ENCODE results near the gene AKAP12. TPM values are rescaled to one million over a fixed set of nuclear protein-coding genes. Genes with fewer than 3 reads are reported as not detected.
A peak's percentile ranks its signal among the peaks of the same experiment; 100 is the strongest.

Gene AKAP12
- total RNA-seq, 1 donor from 2014 or later: 3.4 TPM

GRCh38 chr6:151232899-151233298 is 6.9 kb upstream of the AKAP12 start:
- DNase-seq (ENCODE audit: low spot score) (no peak), ATAC-seq (no peak)

- ATAC-seq (no peak), DNase-seq (ENCODE audit: low spot score) (no peak)
Observed at GRCh38 chr6:151233731-151234130, 6.0 kb upstream of the AKAP12 start.

DNA sequence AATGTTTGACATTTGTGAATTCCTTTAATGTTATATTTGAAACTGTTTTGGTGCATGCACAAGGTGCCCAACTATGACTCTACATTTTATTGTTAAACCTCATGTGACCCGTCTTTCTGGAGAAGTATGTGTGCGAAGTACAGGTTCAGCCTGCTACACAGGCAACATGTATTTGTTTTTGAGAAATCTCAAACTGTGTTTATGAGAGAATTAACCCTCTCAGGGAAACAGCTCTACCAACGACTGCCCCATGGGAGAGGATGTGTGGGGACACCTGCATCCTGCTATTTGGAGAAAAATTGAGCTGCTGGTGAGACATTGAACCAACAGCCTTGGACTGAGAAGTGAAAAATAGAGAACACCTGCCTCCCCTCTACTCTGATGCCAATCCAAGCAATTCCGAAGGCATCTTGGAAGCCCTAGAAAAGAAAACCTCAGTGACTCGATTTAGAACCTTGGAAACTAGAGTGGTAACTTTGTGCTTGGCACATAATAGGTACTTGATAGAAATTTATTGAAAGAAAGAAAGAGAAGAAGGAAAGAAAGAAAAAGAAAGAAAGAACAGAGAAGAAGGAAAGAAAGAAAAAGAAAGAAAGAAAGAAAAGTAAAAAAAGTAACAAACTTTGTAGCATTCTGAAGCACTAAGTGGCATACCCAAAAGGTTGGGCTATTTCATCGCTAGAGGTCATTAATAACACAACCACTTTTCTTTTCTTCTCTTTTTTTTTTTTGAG is 2.9 kb upstream of the AKAP12 start:
- no peak for ATAC-seq
- DNase-seq (ENCODE audit: low spot score): no peak

- peak; percentile 45 for DNase-seq (ENCODE audit: low spot score)
- ATAC-seq: peak; percentile 66
Observed at GRCh38 chr6:151240036-151240685, 394 bp downstream of the AKAP12 start.

- ATAC-seq: peak; percentile 71
- peak; percentile 45 for DNase-seq (ENCODE audit: low spot score)
Observed at GRCh38 chr6:151240791-151241642, 1.2 kb downstream of the AKAP12 start.

DNA sequence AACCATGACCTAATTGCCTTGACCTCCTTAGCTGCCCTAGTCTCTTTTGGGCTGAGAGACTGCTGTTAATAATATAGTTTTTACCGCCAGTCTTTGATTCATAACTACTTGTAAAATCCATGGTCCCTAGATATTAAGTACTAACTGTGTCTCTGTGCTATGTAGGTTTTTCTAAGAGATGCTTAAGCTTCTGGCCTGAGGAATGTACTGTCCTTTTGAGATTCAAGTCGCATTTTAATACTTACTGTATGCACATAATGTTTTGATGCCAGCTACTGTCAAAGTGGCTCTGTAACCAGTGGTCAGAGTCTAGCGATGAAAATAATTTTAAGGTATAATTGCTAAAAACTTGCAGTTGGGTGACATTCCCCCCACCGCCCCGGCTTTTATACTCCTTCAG is 2.1 kb downstream of the AKAP12 start:
- ATAC-seq (no peak), DNase-seq (ENCODE audit: low spot score) (no peak)

GRCh38 chr6:151242420-151242861 is 2.7 kb downstream of the AKAP12 start:
- DNase-seq (ENCODE audit: low spot score): no peak
- no peak for ATAC-seq

GRCh38 chr6:151243481-151243880 is 3.7 kb downstream of the AKAP12 start:
- no peak for ATAC-seq
- no peak for DNase-seq (ENCODE audit: low spot score)

- no peak for DNase-seq (ENCODE audit: low spot score)
- ATAC-seq: no peak
Observed at GRCh38 chr6:151247490-151247889, 7.7 kb downstream of the AKAP12 start.

DNA sequence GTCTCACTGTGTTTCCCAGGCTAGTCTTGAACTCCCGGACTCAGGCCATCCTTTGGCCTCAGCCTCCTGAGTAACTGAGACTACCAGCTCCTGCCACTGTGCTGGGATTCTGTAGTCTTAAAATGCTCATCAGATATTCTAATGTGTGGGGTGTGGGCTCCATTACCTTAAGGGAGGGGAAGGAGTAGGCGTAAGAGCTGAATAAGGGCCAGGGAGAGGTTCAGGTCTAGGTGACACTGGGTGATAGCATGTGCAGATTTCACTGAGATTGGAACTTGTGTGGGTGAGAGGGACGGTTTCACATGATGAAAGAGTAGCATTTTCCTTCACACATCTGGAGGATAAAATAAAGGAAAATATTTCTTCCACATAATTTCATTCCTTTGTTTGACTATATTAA is 8.5 kb downstream of the AKAP12 start:
- no peak for ATAC-seq
- no peak for DNase-seq (ENCODE audit: low spot score)

DNA sequence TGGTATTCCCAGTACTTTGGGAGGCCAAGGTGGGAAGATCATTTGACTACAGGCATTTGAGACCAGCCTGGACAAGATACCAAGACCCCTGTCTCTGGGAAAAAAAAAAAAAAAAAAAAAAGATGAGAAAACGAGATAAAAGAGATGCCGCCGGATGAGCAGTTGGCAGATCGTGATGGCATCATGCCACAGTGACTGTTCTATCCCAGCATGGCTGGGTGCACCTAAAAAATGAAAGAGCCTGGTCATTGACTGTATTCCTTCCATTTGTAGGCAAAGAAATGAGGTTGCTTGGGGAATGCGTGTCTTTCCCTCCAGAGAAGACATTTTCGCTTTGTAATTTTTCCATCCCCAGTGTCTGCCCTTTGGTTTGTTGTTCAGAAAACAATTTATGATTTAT is 12.9 kb downstream of the AKAP12 start:
- DNase-seq (ENCODE audit: low spot score) (no peak), ATAC-seq (no peak)

DNA sequence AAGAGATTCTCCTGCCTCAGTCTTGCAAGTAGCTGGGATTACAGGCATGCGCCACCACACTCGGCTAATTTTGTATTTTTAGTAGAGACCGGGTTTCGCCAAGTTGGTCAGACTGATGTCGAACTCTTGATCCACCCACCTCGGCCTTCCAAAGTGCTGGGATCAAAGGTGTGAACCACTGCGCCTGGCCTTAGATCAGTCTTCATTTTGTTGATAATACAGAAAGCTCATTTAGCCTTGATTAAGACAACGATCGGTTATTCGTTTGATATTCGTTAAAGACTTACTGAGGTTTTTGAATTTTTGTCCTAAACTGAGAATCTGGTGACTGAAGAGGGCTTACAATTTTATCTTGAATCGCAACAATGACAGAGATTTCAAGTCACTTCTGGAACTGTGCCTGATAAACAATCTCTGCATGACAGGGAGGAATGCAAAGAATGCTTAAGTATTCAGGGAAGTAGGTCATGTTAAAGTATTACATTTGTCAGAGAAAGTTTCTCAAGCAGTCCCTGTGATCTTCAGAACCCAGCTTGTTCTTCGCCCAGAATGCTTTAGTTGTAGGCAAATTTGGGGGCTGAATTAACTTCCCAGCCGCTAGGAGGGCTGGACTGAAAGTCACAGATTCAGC is 14.8 kb downstream of the AKAP12 start:
- DNase-seq (ENCODE audit: low spot score) (no peak), ATAC-seq (no peak)

DNA sequence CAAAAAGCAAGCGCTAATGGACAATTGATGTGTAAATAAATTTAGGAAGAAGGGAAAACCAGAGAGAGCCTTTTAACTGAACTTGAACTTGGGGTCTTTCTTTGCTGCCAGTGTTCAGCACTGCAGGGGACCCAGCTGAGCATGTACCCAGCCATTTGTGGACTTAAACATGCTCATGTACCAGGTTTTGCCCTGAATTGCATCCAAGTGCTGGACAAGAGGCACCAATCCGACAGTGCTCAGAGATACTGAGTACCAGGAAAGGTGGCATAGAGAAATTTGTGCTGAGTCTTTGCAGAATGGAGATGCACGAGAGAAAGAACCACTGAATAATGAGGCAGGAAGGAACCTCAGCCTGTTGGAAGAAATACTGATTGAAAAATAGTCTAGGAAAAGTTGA is 16.0 kb downstream of the AKAP12 start:
- DNase-seq (ENCODE audit: low spot score) (no peak), ATAC-seq (no peak)

- ATAC-seq (no peak), DNase-seq (ENCODE audit: low spot score) (no peak)
Observed at GRCh38 chr6:151257985-151258445, 18.2 kb downstream of the AKAP12 start.

GRCh38 chr6:151260205-151260604 is 20.4 kb downstream of the AKAP12 start:
- DNase-seq (ENCODE audit: low spot score) (no peak), ATAC-seq (no peak)

DNA sequence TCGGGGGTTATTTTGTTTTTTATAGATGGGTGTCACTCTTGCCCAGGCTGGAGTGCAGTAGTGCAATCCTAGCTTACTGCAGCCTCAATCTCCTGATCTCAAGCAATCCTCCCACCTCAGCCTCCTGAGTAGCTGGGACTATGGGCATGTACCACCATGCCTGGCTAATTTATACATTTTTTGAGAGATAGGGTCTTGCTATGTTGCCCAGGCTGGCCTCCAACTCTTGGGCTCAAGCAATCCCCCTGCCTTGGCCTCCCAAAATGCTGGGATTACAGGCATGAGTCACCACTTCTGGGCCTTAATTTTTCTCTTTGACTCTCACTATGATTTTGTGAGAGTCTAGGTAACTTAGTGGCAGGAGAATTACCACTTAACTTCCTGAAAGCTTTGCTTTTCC is 23.3 kb downstream of the AKAP12 start:
- no peak for ATAC-seq
- no peak for DNase-seq (ENCODE audit: low spot score)

DNA sequence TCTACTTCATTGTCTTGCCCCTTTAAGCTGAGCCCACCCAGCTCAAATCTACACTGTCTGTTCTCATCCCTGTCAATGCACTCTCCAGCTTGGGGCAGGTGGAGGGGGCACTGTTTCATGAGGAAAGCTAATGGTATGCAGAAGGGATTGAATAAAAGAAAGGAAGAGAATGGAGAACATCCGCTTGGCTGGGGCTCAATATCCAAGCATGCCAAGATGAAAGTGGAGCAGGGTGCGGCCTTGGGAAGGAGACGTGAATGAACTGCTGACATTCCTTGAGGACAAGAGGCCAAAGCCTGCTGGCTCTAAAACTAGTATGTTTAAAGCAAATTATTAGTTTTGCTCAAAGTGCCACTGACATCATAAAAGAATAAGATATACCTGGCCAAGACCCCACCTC is 24.2 kb downstream of the AKAP12 start:
- ATAC-seq: no peak
- no peak for DNase-seq (ENCODE audit: low spot score)

DNA sequence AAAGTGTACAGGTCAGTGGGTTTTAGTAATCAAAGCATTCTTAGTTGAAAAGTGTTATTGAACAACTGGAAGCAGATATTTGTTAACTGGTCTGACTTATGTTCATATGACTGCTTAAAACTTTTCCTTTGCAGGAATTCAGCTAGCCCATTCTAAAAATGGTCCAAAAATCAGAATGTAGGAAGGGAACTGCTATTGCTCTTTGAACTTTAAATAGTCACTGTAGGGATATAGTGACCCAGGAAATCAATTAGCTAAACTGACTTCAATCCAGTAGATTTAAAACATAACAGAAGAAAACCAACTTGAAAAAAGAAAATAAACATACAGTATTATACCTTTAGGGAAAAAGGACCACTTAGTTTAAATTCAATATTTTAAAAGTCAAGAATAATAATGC is 25.5 kb downstream of the AKAP12 start:
- ATAC-seq: peak; percentile 35
- no peak for DNase-seq (ENCODE audit: low spot score)

DNA sequence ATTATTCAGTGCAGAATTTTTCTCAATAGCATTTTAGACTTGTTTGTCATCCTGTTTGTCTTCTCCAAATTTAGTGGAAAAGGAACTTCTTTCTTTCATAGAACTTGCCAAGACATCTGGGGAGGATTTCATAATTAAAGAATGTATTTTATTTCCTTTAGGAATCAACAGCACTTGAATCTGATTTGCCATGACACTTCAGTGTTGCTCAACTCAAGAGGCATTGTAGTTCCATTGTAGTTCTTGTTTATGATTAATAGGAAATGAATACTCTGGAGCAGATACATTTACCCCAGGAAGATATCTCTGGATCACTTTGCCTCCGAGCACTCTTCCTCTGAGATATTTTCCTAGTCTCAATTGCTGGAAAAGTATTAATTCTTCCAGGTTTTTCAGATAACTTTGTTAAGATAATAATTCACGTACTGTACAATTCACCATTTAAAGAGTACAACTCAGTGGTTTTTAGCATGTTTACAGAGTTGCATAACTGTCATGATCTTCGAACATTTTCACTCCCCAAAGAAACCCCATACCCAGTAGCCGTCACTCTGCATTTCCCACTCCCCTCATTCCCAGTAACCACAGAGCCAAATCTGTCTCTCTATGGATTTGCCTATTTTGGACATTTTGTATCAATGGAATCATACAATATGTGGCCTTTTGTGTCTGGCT is 29.7 kb downstream of the AKAP12 start:
- ATAC-seq (no peak), DNase-seq (ENCODE audit: low spot score) (no peak)

DNA sequence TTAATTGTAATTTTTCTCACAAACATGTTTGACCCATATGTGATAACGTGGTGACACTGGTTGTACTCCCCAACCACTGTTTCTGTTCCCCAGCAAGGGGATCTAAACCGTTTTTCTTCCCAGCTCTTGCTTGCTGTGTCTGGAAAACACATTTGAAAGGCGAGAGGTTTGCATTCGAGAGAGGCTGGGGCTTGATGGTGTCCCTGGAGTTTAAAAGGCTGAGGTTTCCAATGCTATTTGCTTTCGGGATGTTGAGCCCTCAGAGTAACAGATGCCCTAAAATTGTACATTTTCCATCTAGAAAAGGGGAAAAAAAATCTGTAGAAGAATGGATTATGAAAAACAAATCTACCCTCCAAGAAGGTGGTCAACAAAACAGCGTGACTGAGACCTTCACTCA is 35.4 kb downstream of the AKAP12 start:
- no peak for ATAC-seq
- no peak for DNase-seq (ENCODE audit: low spot score)

DNA sequence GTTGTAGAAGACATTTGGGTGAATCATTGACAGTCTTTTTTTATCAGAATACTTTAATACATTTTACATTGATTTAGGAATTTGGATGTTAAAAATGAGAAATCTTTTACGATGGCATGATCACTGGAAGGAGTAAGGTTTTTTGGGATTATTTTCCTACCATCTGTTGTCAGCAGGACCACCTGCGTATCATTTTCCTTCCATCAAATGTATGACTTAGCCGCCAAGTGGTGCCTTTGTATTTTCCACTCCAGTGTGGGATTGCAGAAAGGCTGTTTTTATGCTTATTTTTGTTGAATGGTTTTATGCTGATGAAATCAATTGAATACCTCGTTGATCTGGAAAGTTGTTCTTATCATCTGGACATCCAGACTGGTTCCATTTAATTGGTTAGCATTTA is 35.8 kb downstream of the AKAP12 start:
- ATAC-seq (no peak), DNase-seq (ENCODE audit: low spot score) (no peak)
